ENCODE data around the gene VAT1. TPM values are rescaled to one million over a fixed set of nuclear protein-coding genes. Genes with fewer than 3 reads are reported as not detected.

Gene VAT1
- total and polyA plus RNA-seq, 2 of the 13 experiments (the other 11 are each of a cell fraction or from before 2014, with no cell fraction given): 143 to 205 TPM

DNA sequence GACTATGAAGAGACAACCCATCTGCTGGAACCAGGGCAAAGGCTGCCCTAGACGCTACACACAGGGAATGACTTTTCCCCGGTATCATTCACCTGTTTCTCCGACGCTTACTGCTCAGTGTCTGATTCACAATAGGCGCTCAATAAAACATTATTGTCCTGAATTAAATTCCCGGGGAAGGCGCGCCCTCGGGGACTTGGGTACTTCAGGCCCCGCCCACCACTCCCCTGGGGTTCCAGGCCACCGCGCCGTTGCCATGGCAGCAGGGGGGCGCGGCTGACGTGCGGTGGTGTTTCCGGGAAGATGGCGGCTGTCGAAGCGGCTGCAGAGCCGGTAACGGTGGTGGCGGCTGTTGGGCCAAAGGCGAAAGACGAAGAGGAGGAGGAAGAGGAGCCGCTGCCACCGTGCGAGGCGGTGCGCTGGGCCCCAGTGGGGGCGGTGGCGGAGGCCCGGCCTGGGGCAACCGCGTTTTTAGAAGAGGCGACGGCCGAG lies 41.9 kb downstream of the VAT1 start, which contains the start of gene RUNDC1 (continued):
- 0 out of 2 replicates have a peak, but pooled peaks have one; percentile 25 for TF ChIP-seq FLYWCH1 (CRISPR knock-in tag; IDR thresholded peaks at IDR 0.05)
- TF ChIP-seq ZNF781 (CRISPR knock-in tag; IDR thresholded peaks at IDR 0.05; ENCODE audit: borderline replicate concordance, not compliant biosample characterization): no peak
- TF ChIP-seq, protein P1, sequence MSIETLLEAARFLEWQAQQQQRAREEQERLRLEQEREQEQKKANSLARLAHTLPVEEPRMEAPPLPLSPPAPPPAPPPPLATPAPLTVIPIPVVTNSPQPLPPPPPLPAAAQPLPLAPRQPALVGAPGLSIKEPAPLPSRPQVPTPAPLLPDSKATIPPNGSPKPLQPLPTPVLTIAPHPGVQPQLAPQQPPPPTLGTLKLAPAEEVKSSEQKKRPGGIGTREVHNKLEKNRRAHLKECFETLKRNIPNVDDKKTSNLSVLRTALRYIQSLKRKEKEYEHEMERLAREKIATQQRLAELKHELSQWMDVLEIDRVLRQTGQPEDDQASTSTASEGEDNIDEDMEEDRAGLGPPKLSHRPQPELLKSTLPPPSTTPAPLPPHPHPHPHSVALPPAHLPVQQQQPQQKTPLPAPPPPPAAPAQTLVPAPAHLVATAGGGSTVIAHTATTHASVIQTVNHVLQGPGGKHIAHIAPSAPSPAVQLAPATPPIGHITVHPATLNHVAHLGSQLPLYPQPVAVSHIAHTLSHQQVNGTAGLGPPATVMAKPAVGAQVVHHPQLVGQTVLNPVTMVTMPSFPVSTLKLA (IDR thresholded peaks at IDR 0.05): peak; percentile 10; the same call in 1 of the 2 replicates
- peak; percentile 34; the same call in 1 of the 2 replicates for TF ChIP-seq KMT2A (CRISPR knock-in tag; IDR thresholded peaks at IDR 0.05)
- 0 out of 2 replicates have a peak, but pooled peaks have one; percentile 12 for TF ChIP-seq CEBPG (CRISPR knock-in tag; IDR thresholded peaks at IDR 0.05)
- no peak for TF ChIP-seq ZNF33B (CRISPR knock-in tag; IDR thresholded peaks at IDR 0.05)
- TF ChIP-seq, protein P2, sequence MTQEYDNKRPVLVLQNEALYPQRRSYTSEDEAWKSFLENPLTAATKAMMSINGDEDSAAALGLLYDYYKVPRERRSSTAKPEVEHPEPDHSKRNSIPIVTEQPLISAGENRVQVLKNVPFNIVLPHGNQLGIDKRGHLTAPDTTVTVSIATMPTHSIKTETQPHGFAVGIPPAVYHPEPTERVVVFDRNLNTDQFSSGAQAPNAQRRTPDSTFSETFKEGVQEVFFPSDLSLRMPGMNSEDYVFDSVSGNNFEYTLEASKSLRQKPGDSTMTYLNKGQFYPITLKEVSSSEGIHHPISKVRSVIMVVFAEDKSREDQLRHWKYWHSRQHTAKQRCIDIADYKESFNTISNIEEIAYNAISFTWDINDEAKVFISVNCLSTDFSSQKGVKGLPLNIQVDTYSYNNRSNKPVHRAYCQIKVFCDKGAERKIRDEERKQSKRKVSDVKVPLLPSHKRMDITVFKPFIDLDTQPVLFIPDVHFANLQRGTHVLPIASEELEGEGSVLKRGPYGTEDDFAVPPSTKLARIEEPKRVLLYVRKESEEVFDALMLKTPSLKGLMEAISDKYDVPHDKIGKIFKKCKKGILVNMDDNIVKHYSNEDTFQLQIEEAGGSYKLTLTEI (CRISPR knock-in tag; conservative IDR thresholded peaks at IDR 0.05): no peak
- TF ChIP-seq, protein P3, sequence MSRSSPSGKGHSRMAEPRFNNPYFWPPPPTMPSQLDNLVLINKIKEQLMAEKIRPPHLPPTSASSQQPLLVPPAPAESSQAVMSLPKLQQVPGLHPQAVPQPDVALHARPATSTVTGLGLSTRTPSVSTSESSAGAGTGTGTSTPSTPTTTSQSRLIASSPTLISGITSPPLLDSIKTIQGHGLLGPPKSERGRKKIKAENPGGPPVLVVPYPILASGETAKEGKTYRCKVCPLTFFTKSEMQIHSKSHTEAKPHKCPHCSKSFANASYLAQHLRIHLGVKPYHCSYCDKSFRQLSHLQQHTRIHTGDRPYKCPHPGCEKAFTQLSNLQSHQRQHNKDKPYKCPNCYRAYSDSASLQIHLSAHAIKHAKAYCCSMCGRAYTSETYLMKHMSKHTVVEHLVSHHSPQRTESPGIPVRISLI (CRISPR knock-in tag; IDR thresholded peaks at IDR 0.05; ENCODE audit: borderline replicate concordance): no peak
- TF ChIP-seq, protein P4, sequence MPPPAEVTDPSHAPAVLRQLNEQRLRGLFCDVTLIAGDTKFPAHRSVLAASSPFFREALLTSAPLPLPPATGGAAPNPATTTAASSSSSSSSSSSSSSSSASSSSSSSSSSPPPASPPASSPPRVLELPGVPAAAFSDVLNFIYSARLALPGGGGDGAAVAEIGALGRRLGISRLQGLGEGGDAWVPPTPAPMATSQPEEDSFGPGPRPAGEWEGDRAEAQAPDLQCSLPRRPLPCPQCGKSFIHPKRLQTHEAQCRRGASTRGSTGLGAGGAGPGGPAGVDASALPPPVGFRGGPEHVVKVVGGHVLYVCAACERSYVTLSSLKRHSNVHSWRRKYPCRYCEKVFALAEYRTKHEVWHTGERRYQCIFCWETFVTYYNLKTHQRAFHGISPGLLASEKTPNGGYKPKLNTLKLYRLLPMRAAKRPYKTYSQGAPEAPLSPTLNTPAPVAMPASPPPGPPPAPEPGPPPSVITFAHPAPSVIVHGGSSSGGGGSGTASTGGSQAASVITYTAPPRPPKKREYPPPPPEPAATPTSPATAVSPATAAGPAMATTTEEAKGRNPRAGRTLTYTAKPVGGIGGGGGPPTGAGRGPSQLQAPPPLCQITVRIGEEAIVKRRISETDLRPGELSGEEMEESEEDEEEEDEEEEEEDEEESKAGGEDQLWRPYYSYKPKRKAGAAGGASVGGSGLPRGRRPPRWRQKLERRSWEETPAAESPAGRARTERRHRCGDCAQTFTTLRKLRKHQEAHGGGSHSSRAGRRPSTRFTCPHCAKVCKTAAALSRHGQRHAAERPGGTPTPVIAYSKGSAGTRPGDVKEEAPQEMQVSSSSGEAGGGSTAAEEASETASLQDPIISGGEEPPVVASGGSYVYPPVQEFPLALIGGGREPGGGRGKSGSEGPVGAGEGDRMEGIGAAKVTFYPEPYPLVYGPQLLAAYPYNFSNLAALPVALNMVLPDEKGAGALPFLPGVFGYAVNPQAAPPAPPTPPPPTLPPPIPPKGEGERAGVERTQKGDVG (CRISPR knock-in tag; IDR thresholded peaks at IDR 0.05; ENCODE audit: borderline replicate concordance): 0 out of 2 replicates have a peak, but pooled peaks have one; percentile 4
- TF ChIP-seq ZFP90 (CRISPR knock-in tag; IDR thresholded peaks at IDR 0.05; ENCODE audit: borderline replicate concordance): 0 out of 2 replicates have a peak, but pooled peaks have one; percentile 52
- TF ChIP-seq, protein P5, sequence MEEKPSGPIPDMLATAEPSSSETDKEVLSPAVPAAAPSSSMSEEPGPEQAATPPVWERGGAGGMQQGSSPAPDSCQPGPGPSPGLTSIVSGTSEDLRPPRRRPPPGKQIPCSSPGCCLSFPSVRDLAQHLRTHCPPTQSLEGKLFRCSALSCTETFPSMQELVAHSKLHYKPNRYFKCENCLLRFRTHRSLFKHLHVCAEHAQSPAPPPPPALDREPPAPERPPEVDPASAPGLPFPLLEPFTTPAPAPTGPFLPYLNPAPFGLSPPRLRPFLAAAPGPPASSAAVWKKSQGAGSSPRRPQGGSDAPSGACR (CRISPR knock-in tag; IDR thresholded peaks at IDR 0.05): 0 out of 2 replicates have a peak, but pooled peaks have one; percentile 60
- TF ChIP-seq, protein P6, sequence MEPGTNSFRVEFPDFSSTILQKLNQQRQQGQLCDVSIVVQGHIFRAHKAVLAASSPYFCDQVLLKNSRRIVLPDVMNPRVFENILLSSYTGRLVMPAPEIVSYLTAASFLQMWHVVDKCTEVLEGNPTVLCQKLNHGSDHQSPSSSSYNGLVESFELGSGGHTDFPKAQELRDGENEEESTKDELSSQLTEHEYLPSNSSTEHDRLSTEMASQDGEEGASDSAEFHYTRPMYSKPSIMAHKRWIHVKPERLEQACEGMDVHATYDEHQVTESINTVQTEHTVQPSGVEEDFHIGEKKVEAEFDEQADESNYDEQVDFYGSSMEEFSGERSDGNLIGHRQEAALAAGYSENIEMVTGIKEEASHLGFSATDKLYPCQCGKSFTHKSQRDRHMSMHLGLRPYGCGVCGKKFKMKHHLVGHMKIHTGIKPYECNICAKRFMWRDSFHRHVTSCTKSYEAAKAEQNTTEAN (CRISPR knock-in tag; conservative IDR thresholded peaks at IDR 0.05): no peak
- TF ChIP-seq, protein P7, sequence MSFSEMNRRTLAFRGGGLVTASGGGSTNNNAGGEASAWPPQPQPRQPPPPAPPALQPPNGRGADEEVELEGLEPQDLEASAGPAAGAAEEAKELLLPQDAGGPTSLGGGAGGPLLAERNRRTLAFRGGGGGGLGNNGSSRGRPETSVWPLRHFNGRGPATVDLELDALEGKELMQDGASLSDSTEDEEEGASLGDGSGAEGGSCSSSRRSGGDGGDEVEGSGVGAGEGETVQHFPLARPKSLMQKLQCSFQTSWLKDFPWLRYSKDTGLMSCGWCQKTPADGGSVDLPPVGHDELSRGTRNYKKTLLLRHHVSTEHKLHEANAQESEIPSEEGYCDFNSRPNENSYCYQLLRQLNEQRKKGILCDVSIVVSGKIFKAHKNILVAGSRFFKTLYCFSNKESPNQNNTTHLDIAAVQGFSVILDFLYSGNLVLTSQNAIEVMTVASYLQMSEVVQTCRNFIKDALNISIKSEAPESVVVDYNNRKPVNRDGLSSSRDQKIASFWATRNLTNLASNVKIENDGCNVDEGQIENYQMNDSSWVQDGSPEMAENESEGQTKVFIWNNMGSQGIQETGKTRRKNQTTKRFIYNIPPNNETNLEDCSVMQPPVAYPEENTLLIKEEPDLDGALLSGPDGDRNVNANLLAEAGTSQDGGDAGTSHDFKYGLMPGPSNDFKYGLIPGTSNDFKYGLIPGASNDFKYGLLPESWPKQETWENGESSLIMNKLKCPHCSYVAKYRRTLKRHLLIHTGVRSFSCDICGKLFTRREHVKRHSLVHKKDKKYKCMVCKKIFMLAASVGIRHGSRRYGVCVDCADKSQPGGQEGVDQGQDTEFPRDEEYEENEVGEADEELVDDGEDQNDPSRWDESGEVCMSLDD (CRISPR knock-in tag; IDR thresholded peaks at IDR 0.05; ENCODE audit: borderline replicate concordance): peak; percentile 90; the same call in 1 of the 2 replicates
- peak; percentile 97 for TF ChIP-seq ELF1 (CRISPR knock-in tag; IDR thresholded peaks at IDR 0.05)
- TF ChIP-seq ZNF605 (CRISPR knock-in tag; IDR thresholded peaks at IDR 0.05): peak; percentile 79
